ENCODE measurements around the gene MACROD2.

MACROD2 gene

DNA sequence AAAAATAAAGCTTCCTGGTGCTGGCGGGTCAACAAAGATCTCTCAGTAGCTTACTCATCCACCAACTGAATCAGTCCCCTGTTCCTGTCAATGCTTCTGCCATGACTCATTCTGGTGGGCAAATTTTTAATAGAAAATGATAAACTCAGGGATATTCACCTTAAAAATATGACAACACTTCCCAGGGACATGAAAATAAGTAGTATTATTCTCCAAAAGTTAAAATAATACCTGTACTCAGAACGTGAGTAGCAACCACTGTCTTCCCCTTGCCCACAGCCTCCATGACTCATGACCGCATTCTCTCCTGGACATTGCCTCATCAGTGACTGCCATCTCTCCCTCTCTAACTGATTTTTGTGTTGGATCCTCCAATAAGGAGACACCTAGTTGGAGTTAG is 2025.7 kb downstream of the MACROD2 start:
- no peak overlapping the region for H3K4me3 Mint-ChIP-seq
- H3K27me3 Mint-ChIP-seq (ENCODE audit: low read depth): no peaks in the 10 kb centered on the region
- no peaks in the 10 kb centered on the region for H3K4me1 Mint-ChIP-seq (ENCODE audit: low read depth)
- peaks cover 10% of the 10 kb centered on the region for H3K9me3 Mint-ChIP-seq
- no peak overlapping the region for H3K27ac Mint-ChIP-seq
- DNase-seq (ENCODE audit: low spot score): no peak
- no peaks in the 10 kb centered on the region for H3K36me3 Mint-ChIP-seq (ENCODE audit: low read depth)

- Mint-ChIP-seq H3K36me3 (ENCODE audit: low read depth) (no peaks in the 10 kb centered on the region), H3K4me3 (no peak overlapping the region), H3K9me3 (peaks cover 8% of the 10 kb centered on the region), H3K27me3 (ENCODE audit: low read depth) (no peaks in the 10 kb centered on the region), H3K27ac (no peak overlapping the region), H3K4me1 (ENCODE audit: low read depth) (no peaks in the 10 kb centered on the region)
- no peak for DNase-seq (ENCODE audit: low spot score)
Observed at GRCh38 chr20:16025084-16025483, 2029.8 kb downstream of the MACROD2 start.

DNA sequence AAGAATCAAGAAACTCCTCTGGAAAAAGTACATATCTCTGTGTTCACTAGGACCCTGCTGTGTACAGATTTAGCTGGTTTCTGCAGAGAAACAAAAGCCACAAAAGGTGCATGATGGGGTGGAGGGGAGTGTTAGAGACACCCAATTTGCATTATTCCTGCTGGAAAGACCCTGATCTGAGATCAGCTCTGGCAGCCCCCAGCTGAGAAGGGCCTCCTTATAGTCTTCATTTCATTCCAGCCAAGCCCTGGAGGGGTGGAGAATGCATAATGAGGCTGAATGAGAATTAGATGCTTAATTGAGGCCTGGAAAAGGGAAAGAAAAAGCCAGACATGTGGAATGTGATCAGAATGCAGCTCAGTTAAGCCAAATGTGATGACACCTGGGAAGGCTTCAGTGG is 2032.4 kb downstream of the MACROD2 start:
- no peaks in the 10 kb centered on the region for H3K36me3 Mint-ChIP-seq (ENCODE audit: low read depth)
- H3K27me3 Mint-ChIP-seq (ENCODE audit: low read depth): no peaks in the 10 kb centered on the region
- no peak overlapping the region for H3K4me3 Mint-ChIP-seq
- H3K27ac Mint-ChIP-seq: no peak overlapping the region
- H3K4me1 Mint-ChIP-seq (ENCODE audit: low read depth): no peaks in the 10 kb centered on the region
- peaks cover 5% of the 10 kb centered on the region for H3K9me3 Mint-ChIP-seq
- DNase-seq (ENCODE audit: low spot score): no peak

- Mint-ChIP-seq H3K9me3 (peaks cover 5% of the 10 kb centered on the region), H3K27ac (no peak overlapping the region), H3K4me3 (no peak overlapping the region), H3K36me3 (ENCODE audit: low read depth) (no peaks in the 10 kb centered on the region), H3K4me1 (ENCODE audit: low read depth) (no peaks in the 10 kb centered on the region), H3K27me3 (ENCODE audit: low read depth) (no peaks in the 10 kb centered on the region)
- no peak for DNase-seq (ENCODE audit: low spot score)
Observed at GRCh38 chr20:16028923-16029322, 2033.6 kb downstream of the MACROD2 start.

GRCh38 chr20:16030253-16030652 is 2034.9 kb downstream of the MACROD2 start:
- Mint-ChIP-seq H3K4me3 (no peak overlapping the region), H3K9me3 (peaks cover 5% of the 10 kb centered on the region), H3K27ac (no peak overlapping the region), H3K27me3 (ENCODE audit: low read depth) (no peaks in the 10 kb centered on the region), H3K4me1 (ENCODE audit: low read depth) (no peaks in the 10 kb centered on the region), H3K36me3 (ENCODE audit: low read depth) (no peaks in the 10 kb centered on the region)
- no peak for DNase-seq (ENCODE audit: low spot score)

- H3K4me1 Mint-ChIP-seq (ENCODE audit: low read depth): no peaks in the 10 kb centered on the region
- H3K36me3 Mint-ChIP-seq (ENCODE audit: low read depth): no peaks in the 10 kb centered on the region
- no peaks in the 10 kb centered on the region for H3K9me3 Mint-ChIP-seq
- no peak for DNase-seq (ENCODE audit: low spot score)
- H3K27ac Mint-ChIP-seq: no peak overlapping the region
- H3K27me3 Mint-ChIP-seq (ENCODE audit: low read depth): no peaks in the 10 kb centered on the region
- no peak overlapping the region for H3K4me3 Mint-ChIP-seq
Observed at GRCh38 chr20:16035576-16035975, 2040.3 kb downstream of the MACROD2 start.

- Mint-ChIP-seq H3K9me3 (no peaks in the 10 kb centered on the region), H3K36me3 (ENCODE audit: low read depth) (no peaks in the 10 kb centered on the region), H3K27ac (no peak overlapping the region), H3K27me3 (ENCODE audit: low read depth) (no peaks in the 10 kb centered on the region), H3K4me1 (ENCODE audit: low read depth) (no peaks in the 10 kb centered on the region), H3K4me3 (no peak overlapping the region)
- DNase-seq (ENCODE audit: low spot score): no peak
Observed at GRCh38 chr20:16036331-16036730, 2041.0 kb downstream of the MACROD2 start.

- Mint-ChIP-seq H3K4me1 (ENCODE audit: low read depth) (no peaks in the 10 kb centered on the region), H3K36me3 (ENCODE audit: low read depth) (no peaks in the 10 kb centered on the region), H3K9me3 (no peaks in the 10 kb centered on the region), H3K4me3 (no peak overlapping the region), H3K27ac (no peak overlapping the region), H3K27me3 (ENCODE audit: low read depth) (no peaks in the 10 kb centered on the region)
- DNase-seq (ENCODE audit: low spot score): no peak
Observed at GRCh38 chr20:16040742-16041141, 2045.4 kb downstream of the MACROD2 start.

DNA sequence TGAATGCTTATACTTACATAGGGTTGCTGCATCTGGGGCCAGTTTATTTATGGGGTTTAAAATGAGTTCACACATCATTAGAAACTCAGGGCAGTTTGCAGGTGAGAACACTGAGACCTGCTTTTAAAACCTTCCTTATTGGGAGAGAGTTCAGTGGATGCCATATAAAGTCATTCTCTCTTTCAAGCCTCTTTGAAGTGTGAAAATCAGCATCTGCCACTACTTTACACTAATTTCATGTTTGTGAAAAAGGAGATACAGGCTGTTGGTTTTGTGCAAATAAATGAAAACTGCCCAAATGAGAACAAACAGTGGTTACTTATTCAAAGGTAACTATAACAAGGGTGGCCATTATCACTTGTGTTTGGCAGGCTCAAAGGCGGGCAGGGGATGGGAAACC is 2047.4 kb downstream of the MACROD2 start:
- Mint-ChIP-seq H3K36me3 (ENCODE audit: low read depth) (no peaks in the 10 kb centered on the region), H3K27me3 (ENCODE audit: low read depth) (no peaks in the 10 kb centered on the region), H3K4me3 (no peak overlapping the region), H3K27ac (no peak overlapping the region), H3K4me1 (ENCODE audit: low read depth) (no peaks in the 10 kb centered on the region), H3K9me3 (no peaks in the 10 kb centered on the region)
- DNase-seq (ENCODE audit: low spot score): no peak

DNA sequence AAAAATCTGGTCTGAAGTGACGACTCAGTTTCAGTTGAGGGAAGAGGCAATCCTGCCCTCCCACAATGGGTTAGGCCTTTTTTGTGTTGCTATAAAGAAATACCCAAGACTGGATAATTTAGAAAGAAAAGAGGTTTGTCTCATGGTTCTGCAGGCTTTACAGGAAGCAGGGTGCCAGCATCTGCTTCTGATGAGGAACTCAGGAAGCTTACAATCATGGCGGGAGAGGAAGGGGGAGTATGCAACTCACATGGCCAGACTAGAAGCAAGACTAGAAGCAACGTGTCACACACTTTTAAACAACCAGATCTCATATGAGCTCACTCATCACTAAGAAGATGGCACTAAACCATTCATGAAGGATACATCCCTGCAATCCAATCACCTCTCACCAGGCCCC is 2048.6 kb downstream of the MACROD2 start:
- no peaks in the 10 kb centered on the region for H3K36me3 Mint-ChIP-seq (ENCODE audit: low read depth)
- H3K27me3 Mint-ChIP-seq (ENCODE audit: low read depth): no peaks in the 10 kb centered on the region
- no peaks in the 10 kb centered on the region for H3K9me3 Mint-ChIP-seq
- no peak overlapping the region for H3K4me3 Mint-ChIP-seq
- H3K4me1 Mint-ChIP-seq (ENCODE audit: low read depth): no peaks in the 10 kb centered on the region
- no peak for DNase-seq (ENCODE audit: low spot score)
- no peak overlapping the region for H3K27ac Mint-ChIP-seq

- Mint-ChIP-seq H3K36me3 (ENCODE audit: low read depth) (no peaks in the 10 kb centered on the region), H3K27ac (no peak overlapping the region), H3K4me1 (ENCODE audit: low read depth) (no peaks in the 10 kb centered on the region), H3K9me3 (no peaks in the 10 kb centered on the region), H3K4me3 (no peak overlapping the region), H3K27me3 (ENCODE audit: low read depth) (no peaks in the 10 kb centered on the region)
- no peak for DNase-seq (ENCODE audit: low spot score)
Observed at GRCh38 chr20:16048876-16049275, 2053.6 kb downstream of the MACROD2 start.

GRCh38 chr20:16049529-16050093 is 2054.3 kb downstream of the MACROD2 start:
- Mint-ChIP-seq H3K27me3 (ENCODE audit: low read depth) (no peaks in the 10 kb centered on the region), H3K4me3 (no peak overlapping the region), H3K36me3 (ENCODE audit: low read depth) (no peaks in the 10 kb centered on the region), H3K4me1 (ENCODE audit: low read depth) (no peaks in the 10 kb centered on the region), H3K9me3 (no peaks in the 10 kb centered on the region), H3K27ac (no peak overlapping the region)
- no peak for DNase-seq (ENCODE audit: low spot score)

DNA sequence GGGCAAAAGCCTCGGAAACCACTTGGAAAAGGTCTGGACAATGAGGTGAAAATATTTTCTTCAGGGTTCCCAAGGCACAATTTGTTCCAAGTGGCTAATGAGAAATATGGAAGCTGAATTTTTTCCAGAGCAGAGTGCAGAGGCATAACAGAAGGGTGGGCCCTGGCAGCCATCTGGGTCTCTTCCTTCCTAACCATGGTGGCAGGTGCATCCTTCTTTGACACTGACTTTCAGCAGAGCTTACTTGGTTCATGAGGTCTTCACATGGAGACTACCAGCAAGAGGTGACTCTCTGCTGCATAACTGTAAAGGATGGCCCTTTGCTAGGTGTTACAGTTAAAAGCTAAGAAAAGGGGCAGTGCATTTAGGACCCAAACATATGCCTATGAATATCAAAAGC is 2055.1 kb downstream of the MACROD2 start:
- DNase-seq (ENCODE audit: low spot score): no peak
- Mint-ChIP-seq H3K27me3 (ENCODE audit: low read depth) (no peaks in the 10 kb centered on the region), H3K36me3 (ENCODE audit: low read depth) (no peaks in the 10 kb centered on the region), H3K27ac (no peak overlapping the region), H3K4me3 (no peak overlapping the region), H3K4me1 (ENCODE audit: low read depth) (no peaks in the 10 kb centered on the region), H3K9me3 (peaks cover 6% of the 10 kb centered on the region)

- peaks cover 10% of the 10 kb centered on the region for H3K9me3 Mint-ChIP-seq
- no peak overlapping the region for H3K4me3 Mint-ChIP-seq
- no peaks in the 10 kb centered on the region for H3K36me3 Mint-ChIP-seq (ENCODE audit: low read depth)
- H3K4me1 Mint-ChIP-seq (ENCODE audit: low read depth): no peaks in the 10 kb centered on the region
- no peak for DNase-seq (ENCODE audit: low spot score)
- H3K27me3 Mint-ChIP-seq (ENCODE audit: low read depth): no peaks in the 10 kb centered on the region
- H3K27ac Mint-ChIP-seq: no peak overlapping the region
Observed at GRCh38 chr20:16051968-16052367, 2056.7 kb downstream of the MACROD2 start.

- Mint-ChIP-seq H3K9me3 (peaks cover 10% of the 10 kb centered on the region), H3K36me3 (ENCODE audit: low read depth) (no peaks in the 10 kb centered on the region), H3K4me1 (ENCODE audit: low read depth) (no peaks in the 10 kb centered on the region)
Observed at GRCh38 chr20:16052456-16052855, 2057.1 kb downstream of the MACROD2 start.

More at GRCh38 chr20:16052456-16052855, 2057.1 kb downstream of the MACROD2 start:
- DNase-seq (ENCODE audit: low spot score): no peak
- H3K27me3 Mint-ChIP-seq (ENCODE audit: low read depth): no peaks in the 10 kb centered on the region
- no peak overlapping the region for H3K4me3 Mint-ChIP-seq
- H3K27ac Mint-ChIP-seq: no peak overlapping the region
